ENCODE data around the gene RRAGD. TPM values are rescaled to one million over a fixed set of nuclear protein-coding genes. Genes with fewer than 3 reads are reported as not detected.

Gene RRAGD
- polyA plus RNA-seq, 1 of the 3 experiments (the other 2 are of a cell fraction) = 0.07 TPM

DNA sequence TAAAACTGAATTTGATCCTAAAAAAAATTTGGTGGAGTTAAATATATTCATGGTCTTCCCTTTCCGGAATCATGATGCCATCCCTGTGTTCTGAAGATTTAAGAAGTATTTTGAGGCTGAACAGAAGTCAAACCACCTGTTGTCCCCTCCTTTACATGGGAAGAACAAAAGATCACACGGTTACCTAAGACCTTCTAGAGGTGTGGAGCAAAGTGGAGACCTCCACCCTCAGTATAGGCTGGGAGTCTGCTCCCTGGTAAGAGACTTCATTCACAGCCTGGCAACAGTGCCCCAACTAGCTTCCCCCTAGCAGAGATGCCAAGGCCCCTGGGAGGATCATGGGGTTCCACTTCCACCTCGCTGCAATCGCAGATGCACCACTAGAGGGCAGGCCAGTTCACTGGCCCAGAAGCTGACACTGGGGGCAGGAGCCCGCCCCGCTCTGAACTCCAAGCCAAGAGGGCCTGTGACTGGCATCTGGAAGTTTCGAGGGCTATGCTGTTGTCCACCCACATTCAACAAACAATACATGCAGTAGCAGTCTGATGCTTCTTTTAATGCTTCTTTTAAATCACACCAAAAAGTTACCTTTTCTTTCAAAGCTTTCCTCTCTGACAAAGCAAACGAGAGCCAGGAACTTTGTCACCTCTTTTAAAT, 40.1 kb downstream of the RRAGD start:
- 37% methylated on average over 6 of the region's 8 CpGs for WGBS (ENCODE audit: low lambda C conversion rate)
- POLR2A ChIA-PET = interaction anchor here (1.6 kb wide), 1 partner anchor 267 kb away, joined by 4 read pairs; the partner anchor contains the start of gene LYRM2

DNA sequence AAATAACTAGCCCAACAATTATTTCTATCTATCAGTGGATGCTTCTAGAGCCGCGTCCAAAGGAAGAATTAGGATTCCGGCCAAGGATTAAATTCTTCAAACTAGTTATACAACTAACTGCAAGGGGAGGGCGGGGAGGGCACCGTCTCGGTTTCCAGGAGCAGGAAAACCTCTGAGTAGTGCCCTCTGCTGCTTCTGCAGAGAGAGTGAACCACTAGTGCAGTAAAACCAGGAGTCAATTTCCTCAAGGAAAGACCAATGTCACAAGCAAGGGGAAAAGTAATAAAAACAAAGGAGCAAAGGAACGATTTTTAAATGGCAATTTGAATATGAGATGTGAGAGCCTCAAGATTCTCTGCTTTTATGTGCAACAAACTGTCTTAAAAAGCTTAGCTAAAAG, 43.1 kb downstream of the RRAGD start:
- Histone ChIP-seq H3K79me2 (ENCODE audit: insufficient read depth) (no peaks in the 10 kb centered on the region), H3K9me3 (no peaks in the 10 kb centered on the region), H3F3A (replicated peaks; ENCODE audit: insufficient read depth) (no peaks in the 10 kb centered on the region), H2AFZ (ENCODE audit: low read depth) (no peak overlapping the region), H3K4me1 (ENCODE audit: control insufficient read depth in 1 of 2, insufficient read depth in 2 of 2, low read depth in 1 of 2, low read length in 1 of 2) (no peaks in the 10 kb centered on the region; a peak in 1 of 4 replicates), H3K27ac (ENCODE audit: low read depth in 2 of 2, low read length in 1 of 2) (no peak overlapping the region), H3K36me3 (replicated peaks in 1 of 2; ENCODE audit: control insufficient read depth in 1 of 2, insufficient read depth in 2 of 2, low read length in 1 of 2) (no peaks in the 10 kb centered on the region), H3K9me2 (no peaks in the 10 kb centered on the region), H3K4me3 (ENCODE audit: low read depth in 2 of 2, low read length in 1 of 2) (no peak overlapping the region), H3K4me2 (no peak overlapping the region), H3K27me3 (ENCODE audit: insufficient read depth) (no peaks in the 10 kb centered on the region), H4K20me1 (ENCODE audit: insufficient read depth) (no peaks in the 10 kb centered on the region), H3K9ac (no peak overlapping the region)
- DNase-seq = no peak
- POLR2A ChIA-PET = no interaction called here
- TF ChIP-seq JUND (IDR thresholded peaks at IDR 0.05) = no peak
- TF ChIP-seq, protein P1, sequence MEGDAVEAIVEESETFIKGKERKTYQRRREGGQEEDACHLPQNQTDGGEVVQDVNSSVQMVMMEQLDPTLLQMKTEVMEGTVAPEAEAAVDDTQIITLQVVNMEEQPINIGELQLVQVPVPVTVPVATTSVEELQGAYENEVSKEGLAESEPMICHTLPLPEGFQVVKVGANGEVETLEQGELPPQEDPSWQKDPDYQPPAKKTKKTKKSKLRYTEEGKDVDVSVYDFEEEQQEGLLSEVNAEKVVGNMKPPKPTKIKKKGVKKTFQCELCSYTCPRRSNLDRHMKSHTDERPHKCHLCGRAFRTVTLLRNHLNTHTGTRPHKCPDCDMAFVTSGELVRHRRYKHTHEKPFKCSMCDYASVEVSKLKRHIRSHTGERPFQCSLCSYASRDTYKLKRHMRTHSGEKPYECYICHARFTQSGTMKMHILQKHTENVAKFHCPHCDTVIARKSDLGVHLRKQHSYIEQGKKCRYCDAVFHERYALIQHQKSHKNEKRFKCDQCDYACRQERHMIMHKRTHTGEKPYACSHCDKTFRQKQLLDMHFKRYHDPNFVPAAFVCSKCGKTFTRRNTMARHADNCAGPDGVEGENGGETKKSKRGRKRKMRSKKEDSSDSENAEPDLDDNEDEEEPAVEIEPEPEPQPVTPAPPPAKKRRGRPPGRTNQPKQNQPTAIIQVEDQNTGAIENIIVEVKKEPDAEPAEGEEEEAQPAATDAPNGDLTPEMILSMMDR (IDR thresholded peaks at IDR 0.05) = peak; percentile 39
- WGBS (ENCODE audit: low lambda C conversion rate) = 65% methylated on average over 7 of the region's 7 CpGs
- CTCF ChIA-PET = interaction anchor here (0.8 to 5.2 kb wide), 8 partner anchors 9 to 64 kb away, joined by 3 to 34 read pairs (median 10); partner anchors contain the start of genes ANKRD6 and UBE2J1

More for the DNA sequence above, 40.1 kb downstream of the RRAGD start:
- Histone ChIP-seq H3K4me1 (ENCODE audit: control insufficient read depth in 1 of 2, insufficient read depth in 2 of 2, low read depth in 1 of 2, low read length in 1 of 2) (peaks cover 0 to 8% of the 10 kb centered on the region in 2 experiments; a peak in 2 of 4 replicates), H2AFZ (ENCODE audit: low read depth) (peak overlapping the region; percentile 37; the same call in 1 of the 2 replicates), H3K9me2 (no peaks in the 10 kb centered on the region), H3K9ac (no peak overlapping the region), H3K27me3 (ENCODE audit: insufficient read depth) (no peaks in the 10 kb centered on the region), H3K27ac (ENCODE audit: low read depth in 2 of 2, low read length in 1 of 2) (no peak overlapping the region), H3K36me3 (replicated peaks in 1 of 2; ENCODE audit: control insufficient read depth in 1 of 2, insufficient read depth in 2 of 2, low read length in 1 of 2) (no peaks in the 10 kb centered on the region), H3F3A (replicated peaks; ENCODE audit: insufficient read depth) (no peaks in the 10 kb centered on the region), H3K79me2 (ENCODE audit: insufficient read depth) (no peaks in the 10 kb centered on the region), H4K20me1 (ENCODE audit: insufficient read depth) (no peaks in the 10 kb centered on the region), H3K4me3 (ENCODE audit: low read depth in 2 of 2, low read length in 1 of 2) (no peak overlapping the region; a peak in 1 of 4 replicates), H3K4me2 (no peak overlapping the region), H3K9me3 (no peaks in the 10 kb centered on the region)
- TF ChIP-seq EP300 (IDR thresholded peaks at IDR 0.05; ENCODE audit: borderline replicate concordance in 1 of 2, low read depth in 1 of 2, low read length in 1 of 2) (peak in 1 of 2 experiments; percentile 31; a peak in 1 of 4 replicates), SMC3 (IDR thresholded peaks at IDR 0.05; ENCODE audit: low read depth, low read length) (peak; percentile 73), EZH2phosphoT487 (IDR thresholded peaks at IDR 0.05; ENCODE audit: borderline replicate concordance, low read depth) (no peak), TEAD4 (IDR thresholded peaks at IDR 0.05; ENCODE audit: borderline replicate concordance, insufficient read depth) (no peak), RCOR1 (IDR thresholded peaks at IDR 0.05; ENCODE audit: low read length) (peak; percentile 24; the same call in 1 of the 2 replicates), POLR2AphosphoS5 (IDR thresholded peaks at IDR 0.05; ENCODE audit: low read depth, low read length) (no peak), CHD2 (IDR thresholded peaks at IDR 0.05; ENCODE audit: low read length, partially characterized antibody) (peak; percentile 20), ELF1 (IDR thresholded peaks at IDR 0.05) (no peak), NRF1 (IDR thresholded peaks at IDR 0.05; ENCODE audit: low read depth, low read length) (peak; percentile 5; the same call in 1 of the 2 replicates), RAD21 (IDR thresholded peaks at IDR 0.05; ENCODE audit: low read length) (peak; percentile 79), FOXM1 (IDR thresholded peaks at IDR 0.05; ENCODE audit: low read depth) (no peak), RFX5 (IDR thresholded peaks at IDR 0.05; ENCODE audit: low read length) (peak; percentile 46; the same call in 1 of the 2 replicates), SIN3A (IDR thresholded peaks at IDR 0.05; ENCODE audit: borderline replicate concordance, low read depth, low read length) (no peak), TAF1 (IDR thresholded peaks at IDR 0.05; ENCODE audit: borderline replicate concordance, low read depth, low read length) (no peak), GATA2 (CRISPR knock-in tag; IDR thresholded peaks at IDR 0.05) (no peak)
- TF ChIP-seq, protein P2, sequence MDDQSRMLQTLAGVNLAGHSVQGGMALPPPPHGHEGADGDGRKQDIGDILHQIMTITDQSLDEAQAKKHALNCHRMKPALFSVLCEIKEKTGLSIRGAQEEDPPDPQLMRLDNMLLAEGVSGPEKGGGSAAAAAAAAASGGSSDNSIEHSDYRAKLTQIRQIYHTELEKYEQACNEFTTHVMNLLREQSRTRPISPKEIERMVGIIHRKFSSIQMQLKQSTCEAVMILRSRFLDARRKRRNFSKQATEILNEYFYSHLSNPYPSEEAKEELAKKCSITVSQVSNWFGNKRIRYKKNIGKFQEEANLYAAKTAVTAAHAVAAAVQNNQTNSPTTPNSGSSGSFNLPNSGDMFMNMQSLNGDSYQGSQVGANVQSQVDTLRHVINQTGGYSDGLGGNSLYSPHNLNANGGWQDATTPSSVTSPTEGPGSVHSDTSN (IDR thresholded peaks at IDR 0.05) = no peak
- TF ChIP-seq, protein P1 (IDR thresholded peaks at IDR 0.05) = peak; percentile 89
- TF ChIP-seq, protein P3, sequence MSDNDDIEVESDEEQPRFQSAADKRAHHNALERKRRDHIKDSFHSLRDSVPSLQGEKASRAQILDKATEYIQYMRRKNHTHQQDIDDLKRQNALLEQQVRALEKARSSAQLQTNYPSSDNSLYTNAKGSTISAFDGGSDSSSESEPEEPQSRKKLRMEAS (IDR thresholded peaks at IDR 0.05; ENCODE audit: low read depth) = no peak
- CTCF ChIA-PET = interaction anchor here (0.5 to 3.3 kb wide), 73 partner anchors 9 to 1107 kb away, joined by 3 to 70 read pairs (median 4); partner anchors contain the start of genes ANKRD6, LYRM2, MDN1 and PM20D2
- DNase-seq = peak; percentile 74
